G401 (cell line): ENCODE data around the gene PCDHB9. TPM values are rescaled to one million over a fixed set of nuclear protein-coding genes. Genes with fewer than 3 reads are reported as not detected.
A peak's percentile ranks its signal among the peaks of the same experiment; 100 is the strongest.
"Not testable (repeated sequence)": the region's sequence is repeated elsewhere in the genome, so short reads cannot be mapped to it uniquely, and the experiment has no call there.

ENCODE experiments used
- DNase-seq: peaks from one replicate; pipeline ENCODE4 v3.0.0-alpha.2; 2015; ENCODE audit warnings: low spot score
- in situ Hi-C: cut with HindIII; loops from 2 replicates; pipeline ENCODE4 v1.10.0; 2016; ENCODE audit warnings: low sequenced_read_pairs, mixed read lengths
- total RNA-seq: library from RNA; depleted of rRNA; stranded (reverse); fragments of >200 nt; shearing (Covaris generic); gene quantifications from 2 replicates; pipeline ENCODE4 v1.2.3, GENCODE V29; 2014

PCDHB9 gene
- total RNA-seq, 1 experiment from 2014 or later: 7.3 TPM

GRCh38 chr5:141182248-141182647 lies 4.7 kb upstream of the PCDHB9 start, which contains the start of gene PCDHB16:
TSS of gene PCDHB16 (plus strand) at chr5:141182387. CDS start at chr5:141182560, 173 bp downstream.
- DNase-seq: peak; percentile 72
- in situ Hi-C loops: loop anchor here (25.0 kb wide), 1 partner anchor 380 kb away; no protein-coding TSS in a partner anchor

- in situ Hi-C loops: loop anchor here (25.0 kb wide), 1 partner anchor 378 kb away; no protein-coding TSS in a partner anchor
- DNase-seq: not testable (repeated sequence)
These were observed 2.7 kb upstream of the PCDHB9 start for GRCh38 chr5:141184117-141184855.

DNA sequence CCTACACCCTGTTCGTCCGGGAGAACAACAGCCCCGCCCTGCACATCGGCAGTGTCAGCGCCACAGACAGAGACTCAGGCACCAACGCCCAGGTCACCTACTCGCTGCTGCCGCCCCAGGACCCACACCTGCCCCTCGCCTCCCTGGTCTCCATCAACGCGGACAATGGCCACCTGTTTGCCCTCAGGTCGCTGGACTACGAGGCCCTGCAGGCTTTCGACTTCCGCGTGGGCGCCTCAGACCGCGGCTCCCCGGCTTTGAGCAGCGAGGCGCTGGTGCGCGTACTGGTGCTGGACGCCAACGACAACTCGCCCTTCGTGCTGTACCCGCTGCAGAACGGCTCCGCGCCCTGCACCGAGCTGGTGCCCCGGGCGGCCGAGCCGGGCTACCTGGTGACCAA lies 1.7 kb downstream of the PCDHB9 start:
- not testable (repeated sequence) for DNase-seq

DNA sequence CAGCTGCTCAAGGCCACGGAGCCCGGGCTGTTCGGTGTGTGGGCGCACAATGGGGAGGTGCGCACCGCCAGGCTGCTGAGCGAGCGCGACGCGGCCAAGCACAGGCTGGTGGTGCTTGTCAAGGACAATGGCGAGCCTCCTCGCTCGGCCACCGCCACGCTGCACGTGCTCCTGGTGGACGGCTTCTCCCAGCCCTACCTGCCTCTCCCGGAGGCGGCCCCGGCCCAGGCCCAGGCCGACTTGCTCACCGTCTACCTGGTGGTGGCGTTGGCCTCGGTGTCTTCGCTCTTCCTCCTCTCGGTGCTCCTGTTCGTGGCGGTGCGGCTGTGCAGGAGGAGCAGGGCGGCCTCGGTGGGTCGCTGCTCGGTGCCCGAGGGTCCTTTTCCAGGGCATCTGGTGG lies 2.2 kb downstream of the PCDHB9 start:
- in situ Hi-C loops: loop anchor here (25.0 kb wide), 1 partner anchor 373 kb away; no protein-coding TSS in a partner anchor
- DNase-seq: not testable (repeated sequence)

More for the DNA sequence above, 1.7 kb downstream of the PCDHB9 start:
- in situ Hi-C loops: loop anchor here (25.0 kb wide), 1 partner anchor 374 kb away; no protein-coding TSS in a partner anchor

- DNase-seq: peak; percentile 57
- in situ Hi-C loops: loop anchor here (25.0 kb wide), 1 partner anchor 370 kb away; no protein-coding TSS in a partner anchor
These were observed 5.3 kb downstream of the PCDHB9 start, which contains the start of gene PCDHB10 for GRCh38 chr5:141192110-141192725. TSS of gene PCDHB10 (plus strand) at chr5:141192353. CDS start at chr5:141192553, 200 bp downstream.

- in situ Hi-C loops: loop anchor here (25.0 kb wide), 1 partner anchor 368 kb away; no protein-coding TSS in a partner anchor
- not testable (repeated sequence) for DNase-seq
These were observed 7.4 kb downstream of the PCDHB9 start for GRCh38 chr5:141194332-141194731.

DNA sequence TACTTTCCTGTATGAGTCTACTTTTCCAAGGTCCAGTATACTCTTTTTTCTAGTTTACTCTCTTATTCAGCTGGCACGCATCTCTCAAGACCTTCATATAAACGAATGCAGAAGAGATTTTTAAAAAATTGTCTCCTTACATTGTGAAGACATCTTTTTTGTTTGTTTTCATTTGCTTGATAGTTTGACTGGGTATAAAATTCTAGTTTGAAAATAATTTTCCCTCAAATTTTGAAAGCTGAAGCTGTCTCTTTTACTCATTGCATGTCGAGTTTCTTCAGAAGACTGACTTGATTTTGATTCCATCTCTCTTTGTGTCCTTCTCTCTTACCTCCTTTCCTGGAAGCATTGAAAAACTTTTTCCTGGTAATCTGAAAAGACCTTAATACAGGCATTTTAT lies 9.4 kb downstream of the PCDHB9 start:
- DNase-seq: no peak
- in situ Hi-C loops: loop anchor here (25.0 kb wide), 1 partner anchor 366 kb away; no protein-coding TSS in a partner anchor

- DNase-seq: peak; percentile 51
- in situ Hi-C loops: loop anchor here (25.0 kb wide), 1 partner anchor 363 kb away; no protein-coding TSS in a partner anchor
These were observed 12.6 kb downstream of the PCDHB9 start, which contains the start of gene PCDHB11 for GRCh38 chr5:141199359-141200235. TSS of gene PCDHB11 (plus strand) at chr5:141199627. CDS start at chr5:141199775, 148 bp downstream.

DNA sequence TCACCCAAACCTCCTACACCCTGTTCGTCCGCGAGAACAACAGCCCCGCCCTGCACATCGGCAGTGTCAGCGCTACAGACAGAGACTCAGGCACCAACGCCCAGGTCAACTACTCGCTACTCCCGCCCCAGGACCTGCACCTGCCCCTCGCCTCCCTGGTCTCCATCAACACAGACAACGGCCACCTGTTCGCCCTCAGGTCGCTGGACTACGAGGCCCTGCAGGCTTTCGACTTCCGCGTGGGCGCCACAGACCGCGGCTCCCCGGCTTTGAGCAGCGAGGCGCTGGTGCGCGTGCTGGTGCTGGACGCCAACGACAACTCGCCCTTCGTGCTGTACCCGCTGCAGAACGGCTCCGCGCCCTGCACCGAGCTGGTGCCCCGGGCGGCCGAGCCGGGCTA lies 14.2 kb downstream of the PCDHB9 start:
- in situ Hi-C loops: not testable (repeated sequence)

DNA sequence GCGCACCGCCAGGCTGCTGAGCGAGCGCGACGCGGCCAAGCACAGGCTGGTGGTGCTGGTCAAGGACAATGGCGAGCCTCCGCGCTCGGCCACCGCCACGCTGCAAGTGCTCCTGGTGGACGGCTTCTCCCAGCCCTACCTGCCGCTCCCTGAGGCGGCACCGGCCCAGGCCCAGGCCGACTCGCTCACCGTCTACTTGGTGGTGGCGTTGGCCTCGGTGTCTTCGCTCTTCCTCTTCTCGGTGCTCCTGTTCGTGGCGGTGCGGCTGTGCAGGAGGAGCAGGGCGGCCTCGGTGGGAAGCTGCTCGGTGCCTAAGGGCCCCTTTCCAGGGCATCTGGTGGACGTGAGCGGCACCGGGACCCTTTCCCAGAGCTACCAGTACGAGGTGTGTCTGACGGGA lies 14.7 kb downstream of the PCDHB9 start:
- in situ Hi-C loops, DNase-seq: not testable (repeated sequence)

More for the DNA sequence above, 14.2 kb downstream of the PCDHB9 start:
- not testable (repeated sequence) for DNase-seq

DNA sequence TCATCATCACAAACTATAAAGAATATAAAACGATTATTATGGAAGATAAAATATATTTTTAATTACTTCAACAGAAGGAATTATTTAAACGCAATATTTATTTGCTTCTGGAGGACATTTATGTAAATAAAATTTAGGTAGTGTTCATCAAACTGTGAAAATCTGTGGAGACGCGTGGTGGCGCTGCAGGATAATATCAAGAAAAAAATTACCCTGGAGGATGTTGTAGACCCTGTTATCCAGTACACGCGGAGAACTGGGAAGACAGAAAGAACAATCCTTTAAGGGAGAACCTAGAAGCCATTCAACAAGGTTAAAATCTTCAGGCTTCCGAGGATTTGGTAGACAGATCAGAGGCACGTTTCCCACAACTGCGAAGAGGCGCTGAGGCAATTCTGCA lies 21.5 kb downstream of the PCDHB9 start, which contains the start of gene PCDHB12:
Gene PCDHB12, plus strand, starts transcription at position 242 of the 400 bp plus-strand sequence. CDS start 189 bp downstream, outside the sequence.
- peak; percentile 55 for DNase-seq
- in situ Hi-C loops: no loop called here

GRCh38 chr5:141210281-141210680 lies 23.3 kb downstream of the PCDHB9 start:
- in situ Hi-C loops, DNase-seq: not testable (repeated sequence)

- in situ Hi-C loops, DNase-seq: not testable (repeated sequence)
These were observed 23.9 kb downstream of the PCDHB9 start for GRCh38 chr5:141210849-141211248.

GRCh38 chr5:141213656-141214339 lies 26.8 kb downstream of the PCDHB9 start, which contains the start of gene PCDHB13:
TSS of gene PCDHB13 (plus strand) at chr5:141213919. CDS start at chr5:141214124, 205 bp downstream.
- peak; percentile 17 for DNase-seq
- in situ Hi-C loops: not testable (repeated sequence)

GRCh38 chr5:141214583-141214982 lies 27.6 kb downstream of the PCDHB9 start:
- in situ Hi-C loops, DNase-seq: not testable (repeated sequence)

GRCh38 chr5:141215504-141215903 lies 28.5 kb downstream of the PCDHB9 start:
- DNase-seq, in situ Hi-C loops: not testable (repeated sequence)

DNA sequence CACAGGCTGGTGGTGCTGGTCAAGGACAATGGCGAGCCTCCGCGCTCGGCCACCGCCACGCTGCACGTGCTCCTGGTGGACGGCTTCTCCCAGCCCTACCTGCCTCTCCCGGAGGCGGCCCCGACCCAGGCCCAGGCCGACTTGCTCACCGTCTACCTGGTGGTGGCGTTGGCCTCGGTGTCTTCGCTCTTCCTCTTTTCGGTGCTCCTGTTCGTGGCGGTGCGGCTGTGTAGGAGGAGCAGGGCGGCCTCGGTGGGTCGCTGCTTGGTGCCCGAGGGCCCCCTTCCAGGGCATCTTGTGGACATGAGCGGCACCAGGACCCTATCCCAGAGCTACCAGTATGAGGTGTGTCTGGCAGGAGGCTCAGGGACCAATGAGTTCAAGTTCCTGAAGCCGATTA lies 29.1 kb downstream of the PCDHB9 start:
- DNase-seq, in situ Hi-C loops: not testable (repeated sequence)
